A673 (cell line): ENCODE results near the gene HPRT1. TPM values are rescaled to one million over a fixed set of nuclear protein-coding genes. Genes with fewer than 3 reads are reported as not detected.

Experiments used
- BruUV-seq: library from RNA; stranded (reverse); fragments of 400-500 nt; replicated peaks from 2 replicates; lab custom pipeline; 2021; lab: Mats Ljungman, UMichigan
- CTCF ChIA-PET: fragments of 300-600 bp; sonication (Branson Sonifier 250); formaldehyde crosslinking; loops from one replicate; lab custom pipeline; 2022; ENCODE audit warnings: antibody characterized with exemption; lab: Charles Lee
- POLR2A ChIA-PET: fragments of 300-600 bp; sonication (Branson Sonifier 250); formaldehyde crosslinking; loops from one replicate; lab custom pipeline; 2022; ENCODE audit warnings: antibody characterized with exemption; ENCODE audit not compliant: low non-redundant PET; lab: Charles Lee
- DNase-seq: peaks from one replicate; pipeline ENCODE4 v3.0.0-alpha.2; 2015; ENCODE audit warnings: low spot score
- H3K27ac ChIP-seq: fragments of 200-600 bp; sonication (generic); 2 replicates; pipeline ENCODE4 v1.5.1; 2016; ENCODE audit warnings: mixed run types, low read depth, mild to moderate bottlenecking, mixed read lengths, antibody characterized with exemption, low read length; ENCODE audit not compliant: poor library complexity, severe bottlenecking
- H3K27me3 ChIP-seq: fragments of 200-600 bp; sonication (generic); replicated peaks from 2 replicates; pipeline ENCODE4 v1.6.1; 2017; ENCODE audit warnings: mixed run types, low read depth, mild to moderate bottlenecking, mixed read lengths, antibody characterized with exemption, low read length; ENCODE audit not compliant: insufficient read depth, poor library complexity
- H3K36me3 ChIP-seq: fragments of 200-600 bp; sonication (generic); 2 replicates; pipeline ENCODE4 v1.6.1; 2016; ENCODE audit warnings: mixed run types, mild to moderate bottlenecking, mixed read lengths, antibody characterized with exemption, low read length; ENCODE audit not compliant: insufficient read depth, poor library complexity, severe bottlenecking
- H3K4me1 ChIP-seq: fragments of 200-600 bp; sonication (generic); 2 replicates; pipeline ENCODE4 v1.6.1; 2017; ENCODE audit warnings: mixed run types, mild to moderate bottlenecking, mixed read lengths, antibody characterized with exemption, low read length; ENCODE audit not compliant: insufficient read depth, poor library complexity, severe bottlenecking
- H3K4me3 ChIP-seq: fragments of 200-600 bp; sonication (generic); 2 replicates; pipeline ENCODE4 v1.5.1; 2016; ENCODE audit warnings: low read depth, mixed run types, mild to moderate bottlenecking, mixed read lengths, low read length; ENCODE audit not compliant: poor library complexity, severe bottlenecking
- H3K9me3 ChIP-seq: fragments of 200-600 bp; sonication (generic); 2 replicates; pipeline ENCODE4 v1.6.1; 2016; ENCODE audit warnings: mixed run types, low read depth, mild to moderate bottlenecking, mixed read lengths, antibody characterized with exemption, low read length; ENCODE audit not compliant: poor library complexity, severe bottlenecking
- EZH2 ChIP-seq: fragments of 200-600 bp; sonication (generic); IDR thresholded peaks from 2 replicates; pipeline ENCODE4 v1.6.1; 2017; ENCODE audit warnings: borderline replicate concordance, low read depth, mild to moderate bottlenecking, mixed read lengths, antibody characterized with exemption, low read length; ENCODE audit not compliant: poor library complexity, severe bottlenecking
- intact Hi-C: fragments of 100-400 bp; cut with micrococcal nuclease; formaldehyde crosslinking; loops from one replicate; pipeline ENCODE4 v1.10.0; 2022; ENCODE audit not compliant: unreplicated experiment
- total RNA-seq: library from RNA; stranded (reverse); gene quantifications from 2 replicates; pipeline ENCODE4 v1.2.3, GENCODE V29; 2021
- TF ChIP-seq, protein P1 (sequence below): fragments of 300-800, 200-600 bp; sonication (generic); conservative IDR thresholded peaks from 2 replicates; pipeline ENCODE4 v1.5.1; 2017; ENCODE audit warnings: low read depth, mild to moderate bottlenecking, antibody characterized with exemption, low read length, moderate library complexity, mixed read lengths

Gene HPRT1
- total RNA-seq, 1 experiment from 2014 or later: 66.9 TPM

DNA sequence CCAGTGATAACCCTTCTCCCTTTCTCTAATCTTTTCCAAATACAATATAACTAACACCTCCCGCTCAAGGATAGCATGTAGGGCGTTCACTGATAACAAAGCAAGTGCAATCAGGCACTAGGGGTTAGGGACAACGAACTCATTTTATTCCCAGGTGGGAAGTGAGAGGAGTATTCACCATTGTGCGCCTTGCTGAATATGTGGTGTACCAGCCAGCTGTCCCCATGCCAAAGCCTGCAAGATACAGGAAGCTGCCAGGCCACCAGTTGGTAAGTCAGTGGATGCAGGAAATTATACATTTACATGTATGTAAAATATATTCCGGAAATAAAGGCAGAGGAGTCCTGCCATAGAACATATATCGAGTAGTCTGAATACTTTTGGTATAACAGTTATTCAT, 6.3 kb upstream of the HPRT1 start:
- no TSS peak for BruUV-seq
- ChIA-PET POLR2A (no interaction called here), CTCF (no interaction called here)
- Histone ChIP-seq H3K9me3 (no peaks in the 10 kb centered on the region), H3K27me3 (no peaks in the 10 kb centered on the region), H3K36me3 (no peaks in the 10 kb centered on the region), H3K4me3 (no peak overlapping the region), H3K4me1 (peaks cover 4% of the 10 kb centered on the region), H3K27ac (no peak overlapping the region)
- no peak for TF ChIP-seq EZH2
- TF ChIP-seq, protein P1, sequence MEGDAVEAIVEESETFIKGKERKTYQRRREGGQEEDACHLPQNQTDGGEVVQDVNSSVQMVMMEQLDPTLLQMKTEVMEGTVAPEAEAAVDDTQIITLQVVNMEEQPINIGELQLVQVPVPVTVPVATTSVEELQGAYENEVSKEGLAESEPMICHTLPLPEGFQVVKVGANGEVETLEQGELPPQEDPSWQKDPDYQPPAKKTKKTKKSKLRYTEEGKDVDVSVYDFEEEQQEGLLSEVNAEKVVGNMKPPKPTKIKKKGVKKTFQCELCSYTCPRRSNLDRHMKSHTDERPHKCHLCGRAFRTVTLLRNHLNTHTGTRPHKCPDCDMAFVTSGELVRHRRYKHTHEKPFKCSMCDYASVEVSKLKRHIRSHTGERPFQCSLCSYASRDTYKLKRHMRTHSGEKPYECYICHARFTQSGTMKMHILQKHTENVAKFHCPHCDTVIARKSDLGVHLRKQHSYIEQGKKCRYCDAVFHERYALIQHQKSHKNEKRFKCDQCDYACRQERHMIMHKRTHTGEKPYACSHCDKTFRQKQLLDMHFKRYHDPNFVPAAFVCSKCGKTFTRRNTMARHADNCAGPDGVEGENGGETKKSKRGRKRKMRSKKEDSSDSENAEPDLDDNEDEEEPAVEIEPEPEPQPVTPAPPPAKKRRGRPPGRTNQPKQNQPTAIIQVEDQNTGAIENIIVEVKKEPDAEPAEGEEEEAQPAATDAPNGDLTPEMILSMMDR: no peak
- intact Hi-C loops: no loop called here
- DNase-seq: no peak

DNA sequence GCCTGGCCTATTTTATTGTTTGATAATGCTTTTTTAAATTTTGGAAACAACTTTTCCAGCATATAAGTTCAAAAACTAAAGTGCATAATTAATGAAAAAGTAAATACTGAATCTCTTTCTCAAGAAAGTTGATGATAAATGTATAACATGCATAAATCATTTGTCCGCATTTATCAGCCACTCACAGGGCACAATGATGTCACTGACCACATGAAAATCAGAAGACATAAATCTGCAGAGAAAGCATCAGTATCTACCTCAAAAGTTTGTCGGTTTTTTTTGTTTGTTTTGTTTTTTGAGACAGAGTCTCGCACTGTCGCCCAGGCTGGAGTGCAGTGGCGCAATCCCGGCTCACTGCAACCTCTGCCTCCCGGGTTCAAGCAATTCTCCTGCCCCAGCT, 5.5 kb upstream of the HPRT1 start:
- Histone ChIP-seq H3K36me3 (no peaks in the 10 kb centered on the region), H3K27me3 (no peaks in the 10 kb centered on the region), H3K9me3 (no peaks in the 10 kb centered on the region), H3K27ac (no peak overlapping the region), H3K4me1 (peaks cover 4% of the 10 kb centered on the region), H3K4me3 (no peak overlapping the region)
- no TSS peak for BruUV-seq
- intact Hi-C loops: no loop called here
- TF ChIP-seq, protein P1: no peak
- no peak for TF ChIP-seq EZH2
- ChIA-PET POLR2A (no interaction called here), CTCF (no interaction called here)
- no peak for DNase-seq

DNA sequence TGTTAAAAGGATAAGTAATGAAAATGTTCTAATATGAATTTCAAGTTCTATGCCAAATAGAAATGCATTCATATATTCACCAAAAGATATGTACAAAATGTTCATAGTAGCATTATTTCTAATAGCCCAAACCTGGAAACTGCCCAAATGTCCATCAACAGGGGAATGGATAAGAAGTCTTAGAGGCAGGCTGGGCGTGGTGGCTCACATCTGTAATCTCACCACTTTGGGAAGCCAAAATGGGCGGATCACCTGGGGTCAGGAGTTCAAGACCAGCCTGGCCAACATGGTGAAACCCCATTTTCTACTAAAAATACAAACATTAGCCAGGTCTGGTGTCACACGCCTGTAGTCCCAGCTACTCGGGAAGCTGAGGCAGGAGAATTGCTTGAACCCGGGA, 2.3 kb upstream of the HPRT1 start:
- TF ChIP-seq EZH2: no peak
- TF ChIP-seq, protein P1: no peak
- DNase-seq: no peak
- no peaks in the 10 kb centered on the region for H3K36me3 ChIP-seq
- H3K27me3 ChIP-seq: no peaks in the 10 kb centered on the region
- CTCF ChIA-PET: no interaction called here
- H3K4me3 ChIP-seq: no peak overlapping the region
- H3K9me3 ChIP-seq: no peaks in the 10 kb centered on the region
- H3K4me1 ChIP-seq: peaks cover 4% of the 10 kb centered on the region
- BruUV-seq: no TSS peak
- POLR2A ChIA-PET: no interaction called here
- no peak overlapping the region for H3K27ac ChIP-seq
- intact Hi-C loops: no loop called here
